Activated T-helper 1 cell treated with anti-CD3 and anti-CD28 coated beads, Interleukin-12 subunit alpha, Interleukin-12 subunit beta, Interleukin-2, Interleukin-4 antibody, amounts not matched to agents 30 ng/mL and 10 ng/mL and 1 ng/mL, durations not matched to agents 14 hours and 24 hours and 36 hours (primary cell): ENCODE data around the gene KAZN. TPM values are rescaled to one million over a fixed set of nuclear protein-coding genes. Genes with fewer than 3 reads are reported as not detected.

Source experiments
- DNase-seq: peaks from one replicate; pipeline ENCODE4 v3.0.0; 2021; ENCODE audit warnings: low spot score
- H3K27ac Mint-ChIP-seq: one replicate; pipeline ENCODE4 v1.8.0; 2021; ENCODE audit warnings: mild to moderate bottlenecking, mixed read lengths
- H3K27me3 Mint-ChIP-seq: one replicate; pipeline ENCODE4 v1.8.0; 2022; ENCODE audit warnings: mild to moderate bottlenecking, moderate library complexity, mixed read lengths; ENCODE audit not compliant: insufficient read depth
- H3K36me3 Mint-ChIP-seq: one replicate; pipeline ENCODE4 v1.8.0; 2021; ENCODE audit warnings: low read depth, mixed read lengths
- H3K4me1 Mint-ChIP-seq: one replicate; pipeline ENCODE4 v1.8.0; 2021; ENCODE audit warnings: low read depth, mixed read lengths
- H3K4me3 Mint-ChIP-seq: one replicate; pipeline ENCODE4 v1.8.0; 2021; ENCODE audit warnings: mild to moderate bottlenecking, moderate library complexity, mixed read lengths
- H3K9me3 Mint-ChIP-seq: one replicate; pipeline ENCODE4 v1.8.0; 2021; ENCODE audit warnings: mixed read lengths
- intact Hi-C: fragments of 100-400 bp; cut with micrococcal nuclease; formaldehyde crosslinking; loops from one replicate; pipeline ENCODE4 v1.15.1; 2024
- total RNA-seq: library from RNA; stranded (reverse); gene quantifications from 2 replicates; pipeline ENCODE4 v1.2.3, GENCODE V29; 2022

KAZN gene
- total RNA-seq, 1 donor from 2014 or later, result 0.54 TPM

DNA sequence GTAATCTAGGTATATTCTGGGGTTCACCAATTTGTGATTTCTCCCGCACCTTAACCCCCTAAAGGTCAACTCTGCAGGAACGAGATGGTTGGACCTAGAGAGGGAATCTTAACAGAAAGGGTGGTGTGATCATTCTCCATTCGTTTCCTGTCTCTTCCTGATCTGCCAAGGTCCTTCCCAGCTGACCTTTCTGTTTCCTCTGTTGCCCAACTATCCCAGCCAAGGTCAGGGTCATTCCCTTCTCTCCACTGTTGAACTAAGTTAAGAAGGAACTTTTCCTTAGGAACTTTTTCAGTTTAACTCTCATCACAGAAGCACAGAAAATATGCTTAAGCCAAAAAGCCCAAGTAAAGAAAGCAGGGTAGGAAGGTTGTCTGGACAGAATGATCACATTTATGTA is 49.3 kb downstream of the KAZN start:
- Mint-ChIP-seq H3K4me3 (no peak overlapping the region), H3K4me1 (no peaks in the 10 kb centered on the region), H3K36me3 (no peaks in the 10 kb centered on the region), H3K9me3 (peaks cover 12% of the 10 kb centered on the region), H3K27ac (no peak overlapping the region), H3K27me3 (no peaks in the 10 kb centered on the region)
- DNase-seq, result no peak
- intact Hi-C loops, result no loop called here

DNA sequence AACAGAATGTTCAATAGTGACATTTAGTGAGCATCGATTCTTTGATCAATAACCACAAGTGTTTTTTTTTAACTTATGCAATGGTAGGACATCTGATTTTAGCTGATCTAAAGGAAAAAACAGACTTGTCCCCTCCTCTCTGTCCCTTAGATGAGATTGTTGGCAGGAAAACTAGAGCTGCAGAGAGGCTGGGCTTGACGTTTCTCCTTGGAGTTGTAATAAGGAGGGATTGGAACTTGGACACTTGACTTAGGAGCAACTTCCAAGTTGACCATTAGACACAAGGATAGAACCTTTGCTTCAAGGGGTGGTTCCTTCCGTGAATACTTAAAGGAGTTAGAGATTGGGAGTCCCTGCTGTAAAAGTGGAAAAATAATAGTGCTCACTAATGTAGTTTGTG is 49.9 kb downstream of the KAZN start:
- intact Hi-C loops, result no loop called here
- Mint-ChIP-seq H3K4me1 (no peaks in the 10 kb centered on the region), H3K27me3 (no peaks in the 10 kb centered on the region), H3K9me3 (peaks cover 12% of the 10 kb centered on the region), H3K4me3 (no peak overlapping the region), H3K27ac (no peak overlapping the region), H3K36me3 (no peaks in the 10 kb centered on the region)
- no peak for DNase-seq

DNA sequence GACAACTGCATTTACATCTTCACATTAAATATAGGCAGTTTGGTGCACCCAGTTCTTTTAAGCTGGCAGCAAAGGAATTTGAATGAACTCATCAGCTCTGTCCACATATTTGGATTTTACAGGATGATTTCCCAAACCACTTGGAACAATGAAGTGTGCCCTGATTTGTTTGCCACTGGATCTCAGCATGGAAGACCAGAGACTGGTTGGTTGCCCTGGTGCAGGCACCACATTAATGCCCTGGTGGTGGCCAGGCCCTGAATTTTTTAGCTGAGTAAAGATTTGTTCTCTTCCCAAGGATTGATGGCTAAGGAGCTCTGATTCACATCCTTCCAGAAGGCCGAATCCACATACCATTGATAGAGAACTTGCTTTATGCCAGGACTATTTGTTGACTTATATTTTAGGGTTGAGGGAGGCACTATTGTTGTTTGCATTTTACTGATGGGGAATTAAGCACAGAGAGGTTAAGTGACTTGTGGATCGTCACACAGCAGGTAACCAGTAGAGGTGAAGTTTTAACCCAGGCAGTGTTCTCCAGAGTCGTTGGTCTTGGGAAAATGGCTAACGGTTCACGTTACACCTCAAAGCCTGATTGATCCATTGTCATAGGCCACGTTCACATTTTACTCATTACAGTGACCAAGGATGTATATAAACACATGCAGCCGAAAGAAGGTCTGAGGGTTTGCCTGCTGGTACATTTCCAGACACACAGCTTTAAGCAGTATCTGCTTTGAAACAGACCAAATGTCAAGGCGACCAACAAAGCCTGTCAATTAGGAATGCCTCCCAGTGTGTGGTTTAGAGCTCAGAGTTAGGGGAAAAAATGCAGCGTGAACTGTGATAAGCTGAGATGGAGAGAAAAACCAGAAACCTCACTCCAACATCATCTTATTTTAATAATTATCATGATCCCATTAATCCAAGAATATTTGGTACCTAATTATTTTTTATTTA is 50.7 kb downstream of the KAZN start:
- H3K27me3 Mint-ChIP-seq, result no peaks in the 10 kb centered on the region
- H3K4me3 Mint-ChIP-seq, result no peak overlapping the region
- DNase-seq, result no peak
- peaks cover 12% of the 10 kb centered on the region for H3K9me3 Mint-ChIP-seq
- H3K4me1 Mint-ChIP-seq, result no peaks in the 10 kb centered on the region
- no peaks in the 10 kb centered on the region for H3K36me3 Mint-ChIP-seq
- intact Hi-C loops, result no loop called here
- H3K27ac Mint-ChIP-seq, result no peak overlapping the region

DNA sequence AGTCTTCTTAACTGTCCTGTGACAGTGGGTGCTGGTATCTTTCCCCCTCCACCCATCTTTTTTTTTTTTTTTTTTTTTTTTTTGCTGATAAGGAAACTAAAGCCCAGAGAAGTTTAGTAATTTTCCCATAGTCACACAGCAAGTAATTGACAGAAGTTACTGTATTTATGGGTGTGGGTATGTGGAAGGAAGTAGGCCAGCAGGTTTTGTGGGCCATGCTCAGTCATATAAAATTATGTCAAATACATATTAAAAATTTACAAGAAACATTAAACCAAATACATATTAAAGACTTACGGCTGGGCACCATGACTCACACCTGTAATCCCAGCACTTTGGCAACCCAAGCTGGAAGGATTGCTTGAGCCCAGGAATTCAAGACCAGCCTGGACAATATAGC is 51.5 kb downstream of the KAZN start:
- no peaks in the 10 kb centered on the region for H3K4me1 Mint-ChIP-seq
- H3K9me3 Mint-ChIP-seq, result peaks cover 7% of the 10 kb centered on the region
- intact Hi-C loops, result no loop called here
- no peak for DNase-seq
- no peak overlapping the region for H3K4me3 Mint-ChIP-seq
- H3K27me3 Mint-ChIP-seq, result no peaks in the 10 kb centered on the region
- no peak overlapping the region for H3K27ac Mint-ChIP-seq
- no peaks in the 10 kb centered on the region for H3K36me3 Mint-ChIP-seq

DNA sequence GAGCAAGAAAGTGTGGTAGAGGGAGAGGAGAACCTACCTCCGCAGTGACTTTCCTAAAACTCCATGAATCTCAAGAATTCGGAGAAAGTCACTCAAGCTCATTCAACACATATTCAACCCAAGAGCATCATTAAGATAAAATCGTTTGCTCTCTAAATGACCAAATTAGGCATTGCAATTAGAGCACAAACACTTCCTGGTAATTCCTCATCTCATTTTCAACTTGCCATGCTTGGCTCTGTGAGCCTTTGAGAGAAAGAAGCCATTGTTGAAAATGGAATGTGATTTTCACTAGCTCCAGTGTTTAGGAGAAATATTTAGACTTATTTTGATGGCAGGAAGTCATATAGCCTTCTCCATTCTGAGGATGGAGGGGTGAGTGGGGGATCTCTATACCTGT is 52.5 kb downstream of the KAZN start:
- no peaks in the 10 kb centered on the region for H3K36me3 Mint-ChIP-seq
- H3K27ac Mint-ChIP-seq, result no peak overlapping the region
- no peak overlapping the region for H3K4me3 Mint-ChIP-seq
- H3K9me3 Mint-ChIP-seq, result no peaks in the 10 kb centered on the region
- DNase-seq, result no peak
- H3K4me1 Mint-ChIP-seq, result no peaks in the 10 kb centered on the region
- no peaks in the 10 kb centered on the region for H3K27me3 Mint-ChIP-seq
- intact Hi-C loops, result no loop called here

DNA sequence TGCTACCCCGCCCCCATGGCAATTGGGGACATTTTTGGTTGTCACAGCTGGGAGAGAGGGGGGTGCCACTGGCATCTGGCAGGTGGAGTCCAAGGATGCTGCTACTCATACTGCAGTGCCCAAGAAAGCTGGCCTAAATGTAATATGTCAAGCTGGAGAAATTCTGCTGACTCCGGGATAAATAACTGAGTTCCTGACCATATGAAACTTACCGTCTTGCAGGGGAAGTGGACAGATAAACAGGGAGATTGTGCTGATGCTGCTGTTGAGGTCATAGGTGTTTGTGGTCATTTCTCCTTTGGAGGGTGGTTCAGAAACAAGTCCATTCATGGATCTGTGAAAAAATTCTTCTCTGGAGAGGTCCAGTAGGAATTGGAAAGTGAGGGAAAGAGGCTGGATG is 54.4 kb downstream of the KAZN start:
- Mint-ChIP-seq H3K4me1 (no peaks in the 10 kb centered on the region), H3K27ac (no peak overlapping the region), H3K9me3 (no peaks in the 10 kb centered on the region), H3K27me3 (no peaks in the 10 kb centered on the region), H3K4me3 (no peak overlapping the region), H3K36me3 (no peaks in the 10 kb centered on the region)
- no peak for DNase-seq
- intact Hi-C loops, result no loop called here

DNA sequence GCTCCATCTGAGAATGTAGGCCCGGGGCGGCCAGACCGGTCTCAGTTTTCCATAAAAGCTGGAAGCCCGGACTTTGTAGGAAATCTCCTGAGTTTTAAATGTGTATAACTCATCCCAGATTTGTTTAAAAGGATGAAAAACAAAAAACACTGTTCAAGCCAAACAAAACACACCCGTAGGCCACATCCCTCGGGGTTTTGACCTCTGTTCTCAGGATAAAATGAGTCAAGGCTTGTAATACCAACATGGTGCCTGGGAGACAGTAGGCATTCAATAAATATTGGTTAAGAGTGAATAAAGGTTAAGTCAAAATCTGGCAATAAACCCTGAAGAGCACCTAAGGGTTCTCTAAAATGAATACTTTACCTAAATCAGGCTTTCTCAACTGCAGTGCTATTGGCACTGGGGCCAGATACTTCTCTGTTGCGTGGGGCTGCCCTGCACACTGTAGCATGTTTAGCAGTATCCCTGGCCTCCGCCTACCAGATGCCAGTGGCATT is 55.0 kb downstream of the KAZN start:
- Mint-ChIP-seq H3K27ac (no peak overlapping the region), H3K36me3 (no peaks in the 10 kb centered on the region), H3K27me3 (no peaks in the 10 kb centered on the region), H3K4me1 (no peaks in the 10 kb centered on the region), H3K4me3 (no peak overlapping the region), H3K9me3 (no peaks in the 10 kb centered on the region)
- no peak for DNase-seq
- intact Hi-C loops, result no loop called here

DNA sequence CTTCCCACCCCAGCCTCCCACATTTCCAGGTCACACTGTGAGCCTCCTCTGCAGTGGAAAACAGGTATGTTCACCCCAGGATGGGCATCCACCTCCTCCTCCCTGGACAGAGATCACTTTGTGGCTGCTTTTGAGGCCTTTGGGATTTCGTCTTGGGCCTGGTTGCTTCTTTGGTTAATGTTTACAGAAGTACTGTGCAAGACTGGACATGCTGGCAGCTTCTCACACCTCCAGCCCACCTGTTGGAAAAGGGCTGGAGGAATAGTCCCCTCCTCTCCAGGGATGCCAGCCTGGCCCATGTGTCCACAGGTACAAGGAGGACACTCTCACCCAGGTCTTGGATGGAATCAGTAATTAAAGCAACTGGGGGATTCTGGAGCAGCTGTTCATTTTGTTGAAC is 56.1 kb downstream of the KAZN start:
- H3K4me1 Mint-ChIP-seq, result no peaks in the 10 kb centered on the region
- H3K4me3 Mint-ChIP-seq, result no peak overlapping the region
- intact Hi-C loops, result no loop called here
- H3K36me3 Mint-ChIP-seq, result no peaks in the 10 kb centered on the region
- H3K9me3 Mint-ChIP-seq, result no peaks in the 10 kb centered on the region
- no peaks in the 10 kb centered on the region for H3K27me3 Mint-ChIP-seq
- DNase-seq, result no peak
- no peak overlapping the region for H3K27ac Mint-ChIP-seq

DNA sequence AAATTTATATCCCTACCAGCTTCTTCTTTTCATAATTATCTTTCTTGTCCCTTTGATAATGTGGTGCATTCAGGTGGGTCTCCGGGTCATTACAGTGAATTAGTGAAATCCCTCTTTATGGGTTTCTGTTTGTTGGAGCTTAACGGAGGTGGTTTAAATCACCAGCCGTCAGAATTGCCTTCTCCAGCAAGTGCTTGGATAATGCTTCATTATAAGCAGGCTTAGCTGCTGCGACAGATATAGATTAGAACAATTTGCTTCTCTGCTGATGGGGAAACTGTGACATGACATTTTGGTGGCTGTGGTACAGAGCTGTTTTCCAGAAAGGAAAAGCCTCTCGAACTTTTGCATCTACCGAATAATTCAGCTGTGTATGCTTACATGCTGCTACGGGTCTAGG is 56.9 kb downstream of the KAZN start:
- Mint-ChIP-seq H3K36me3 (no peaks in the 10 kb centered on the region), H3K4me3 (no peak overlapping the region), H3K9me3 (no peaks in the 10 kb centered on the region), H3K27ac (no peak overlapping the region), H3K4me1 (no peaks in the 10 kb centered on the region), H3K27me3 (no peaks in the 10 kb centered on the region)
- intact Hi-C loops, result no loop called here
- no peak for DNase-seq

DNA sequence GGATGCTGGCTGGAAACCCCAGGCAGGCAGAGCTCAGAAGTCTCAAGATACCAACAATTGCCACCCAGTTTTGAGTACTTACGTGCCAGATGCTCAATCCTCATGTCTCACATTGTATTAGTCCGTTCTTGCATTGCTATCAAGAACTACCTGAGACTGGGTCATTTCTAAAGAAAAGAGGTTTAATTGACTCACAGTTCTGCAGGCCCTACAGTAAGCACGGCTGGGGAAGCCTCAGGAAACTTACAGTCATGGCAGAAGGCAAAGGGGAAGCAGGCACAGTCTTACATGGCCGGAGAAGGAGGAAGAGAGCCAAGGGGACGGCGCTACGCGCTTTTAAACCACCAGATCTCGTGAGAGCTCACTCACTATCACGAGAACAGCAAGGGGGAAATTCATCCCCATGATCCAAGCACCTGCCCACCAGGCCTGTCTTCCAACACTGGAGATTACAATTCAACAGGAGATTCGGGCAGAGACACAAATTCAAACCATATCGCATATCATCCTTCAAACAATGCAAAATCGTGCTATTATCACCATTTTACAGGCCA is 58.0 kb downstream of the KAZN start:
- no peak for DNase-seq
- no peak overlapping the region for H3K27ac Mint-ChIP-seq
- peaks cover 4% of the 10 kb centered on the region for H3K27me3 Mint-ChIP-seq
- H3K4me3 Mint-ChIP-seq, result no peak overlapping the region
- intact Hi-C loops, result no loop called here
- H3K4me1 Mint-ChIP-seq, result no peaks in the 10 kb centered on the region
- no peaks in the 10 kb centered on the region for H3K9me3 Mint-ChIP-seq
- H3K36me3 Mint-ChIP-seq, result no peaks in the 10 kb centered on the region

DNA sequence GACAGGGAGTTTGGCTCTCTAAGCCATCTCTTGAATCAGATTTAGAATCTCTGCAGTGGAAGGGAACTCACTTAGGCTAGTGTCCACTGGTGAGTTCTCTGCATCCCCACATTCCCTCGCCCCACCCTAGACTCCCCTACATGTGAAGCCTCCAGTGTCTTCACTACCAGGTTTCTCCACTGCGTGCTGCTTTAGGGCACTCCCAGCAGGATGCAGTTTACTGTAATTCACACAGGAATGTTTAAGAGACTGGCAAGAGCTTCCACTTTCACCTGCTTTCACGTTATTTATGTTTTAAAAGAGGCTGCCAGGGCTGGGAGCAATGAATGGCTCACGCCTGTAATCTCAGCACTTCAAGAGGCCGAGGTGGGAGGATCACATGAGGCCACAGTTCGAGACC is 60.2 kb downstream of the KAZN start:
- no peak overlapping the region for H3K27ac Mint-ChIP-seq
- H3K4me1 Mint-ChIP-seq, result no peaks in the 10 kb centered on the region
- DNase-seq, result no peak
- H3K4me3 Mint-ChIP-seq, result no peak overlapping the region
- H3K27me3 Mint-ChIP-seq, result peaks cover 4% of the 10 kb centered on the region
- H3K9me3 Mint-ChIP-seq, result no peaks in the 10 kb centered on the region
- intact Hi-C loops, result no loop called here
- H3K36me3 Mint-ChIP-seq, result no peaks in the 10 kb centered on the region

DNA sequence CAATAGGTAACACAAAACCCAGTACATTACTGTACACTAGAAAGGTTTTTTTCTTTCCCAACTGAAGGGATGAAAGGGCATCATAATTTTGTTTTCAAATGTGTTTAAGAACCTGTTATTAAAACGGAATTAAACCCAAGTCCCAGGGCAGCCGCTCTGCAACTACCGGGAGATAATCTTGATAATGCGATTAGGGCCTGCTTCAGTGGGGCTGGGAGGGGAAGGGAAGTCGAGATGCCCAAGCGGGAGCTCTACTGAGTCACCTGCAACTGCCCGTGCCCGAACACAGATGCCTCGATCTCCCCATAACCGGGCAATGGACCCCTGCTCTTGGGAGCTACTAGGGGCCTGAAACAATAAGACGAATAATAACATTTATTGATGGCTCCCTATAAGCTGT is 61.4 kb downstream of the KAZN start:
- H3K4me3 Mint-ChIP-seq, result no peak overlapping the region
- H3K27me3 Mint-ChIP-seq, result peaks cover 4% of the 10 kb centered on the region
- DNase-seq, result no peak

DNA sequence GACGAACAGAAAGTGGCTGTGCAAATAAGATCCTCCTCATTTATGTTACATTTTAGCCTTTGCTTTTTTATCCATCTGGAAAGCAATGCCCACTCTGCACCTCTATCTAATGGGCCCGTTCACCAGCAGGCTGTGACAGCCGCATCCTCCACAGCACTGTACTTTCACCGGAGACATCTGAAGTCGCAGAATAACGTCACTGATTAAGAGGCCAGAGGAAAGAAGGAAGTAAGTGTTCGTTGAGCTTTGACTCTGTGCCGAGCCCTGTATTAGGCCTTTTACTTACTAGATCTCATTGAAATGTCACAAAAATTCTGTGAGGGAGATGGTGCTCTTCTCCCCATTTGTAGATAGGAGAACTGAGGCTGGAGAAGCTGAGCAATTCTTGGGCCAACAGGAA is 62.3 kb downstream of the KAZN start:
- intact Hi-C loops, result no loop called here
- no peak overlapping the region for H3K4me3 Mint-ChIP-seq
- no peaks in the 10 kb centered on the region for H3K9me3 Mint-ChIP-seq
- H3K4me1 Mint-ChIP-seq, result no peaks in the 10 kb centered on the region
- no peak for DNase-seq
- H3K27me3 Mint-ChIP-seq, result peaks cover 4% of the 10 kb centered on the region
- no peaks in the 10 kb centered on the region for H3K36me3 Mint-ChIP-seq
- H3K27ac Mint-ChIP-seq, result no peak overlapping the region

More for the DNA sequence above, 61.4 kb downstream of the KAZN start:
- H3K27ac Mint-ChIP-seq, result no peak overlapping the region
- H3K9me3 Mint-ChIP-seq, result no peaks in the 10 kb centered on the region
- intact Hi-C loops, result no loop called here
- H3K4me1 Mint-ChIP-seq, result no peaks in the 10 kb centered on the region
- no peaks in the 10 kb centered on the region for H3K36me3 Mint-ChIP-seq
